Activated CD4-positive, alpha-beta memory T cell treated with anti-CD3 and anti-CD28 coated beads for 36 hours (primary cell): Measurements from ENCODE around the gene CLHC1. TPM values are rescaled to one million over a fixed set of nuclear protein-coding genes. Genes with fewer than 3 reads are reported as not detected.
"Not testable (repeated sequence)": the region's sequence is repeated elsewhere in the genome, so short reads cannot be mapped to it uniquely, and the experiment has no call there.

Experiments
- CTCF ChIA-PET: fragments of 350-600 bp; sonication (Branson Sonifier 250); formaldehyde crosslinking; loops from one replicate; lab custom pipeline; 2021; ENCODE audit warnings: antibody characterized with exemption, inconsistent platforms; lab: Charles Lee
- POLR2A ChIA-PET: fragments of 350-600 bp; sonication (Branson Sonifier 250); formaldehyde crosslinking; loops from one replicate; lab custom pipeline; 2021; ENCODE audit warnings: antibody characterized with exemption; lab: Charles Lee
- DNase-seq: peaks from one replicate; pipeline ENCODE4 v3.0.0-alpha.2; 2020
- H3K27ac Mint-ChIP-seq: one replicate; pipeline ENCODE4 v1.8.0; 2021; ENCODE audit warnings: mixed read lengths
- H3K27me3 Mint-ChIP-seq: one replicate; pipeline ENCODE4 v1.8.0; 2021; ENCODE audit warnings: mixed read lengths
- H3K36me3 Mint-ChIP-seq: one replicate; pipeline ENCODE4 v1.8.0; 2021; ENCODE audit warnings: mixed read lengths
- H3K4me1 Mint-ChIP-seq: one replicate; pipeline ENCODE4 v1.8.0; 2021; ENCODE audit warnings: low read depth, mixed read lengths
- H3K4me3 Mint-ChIP-seq: one replicate; pipeline ENCODE4 v1.8.0; 2021; ENCODE audit warnings: mild to moderate bottlenecking, mixed read lengths
- H3K9me3 Mint-ChIP-seq: one replicate; pipeline ENCODE4 v1.8.0; 2021; ENCODE audit warnings: mixed read lengths
- intact Hi-C: fragments of 100-400 bp; cut with micrococcal nuclease; formaldehyde crosslinking; loops from one replicate; pipeline ENCODE4 v1.15.1; 2023
- total RNA-seq, 2 experiments: library from RNA; stranded (reverse); gene quantifications; one replicate each; pipeline ENCODE4 v1.2.3, GENCODE V29; 2021

Gene CLHC1
- total RNA-seq, 2 experiments from 2014 or later: 5.5 to 7.5 TPM

DNA sequence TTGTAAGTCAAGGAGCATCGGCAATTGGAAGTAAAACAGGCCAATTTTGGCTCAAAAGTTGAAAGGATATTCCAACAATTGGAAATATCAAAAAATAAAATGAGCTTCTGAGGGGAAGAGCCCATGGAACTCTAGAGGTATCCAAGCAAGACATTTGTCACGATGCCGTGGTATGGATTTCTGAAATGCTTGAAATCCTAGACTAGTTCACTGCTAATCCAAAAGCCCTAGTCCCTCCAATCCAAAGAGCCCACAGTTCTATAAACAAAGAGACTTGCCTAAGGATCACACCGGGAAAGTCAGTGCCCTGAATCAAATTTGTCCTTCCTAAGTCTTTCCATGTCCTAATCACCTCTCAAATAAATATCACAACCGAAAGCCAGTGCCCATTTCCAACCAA, 85.1 kb downstream of the CLHC1 start:
- ChIA-PET CTCF (no interaction called here), POLR2A (no interaction called here)
- Mint-ChIP-seq H3K4me1 (peaks cover under 1% of the 10 kb centered on the region), H3K36me3 (no peaks in the 10 kb centered on the region), H3K9me3 (no peaks in the 10 kb centered on the region), H3K27me3 (no peaks in the 10 kb centered on the region), H3K4me3 (no peak overlapping the region), H3K27ac (no peak overlapping the region)
- intact Hi-C loops: no loop called here
- DNase-seq: no peak

DNA sequence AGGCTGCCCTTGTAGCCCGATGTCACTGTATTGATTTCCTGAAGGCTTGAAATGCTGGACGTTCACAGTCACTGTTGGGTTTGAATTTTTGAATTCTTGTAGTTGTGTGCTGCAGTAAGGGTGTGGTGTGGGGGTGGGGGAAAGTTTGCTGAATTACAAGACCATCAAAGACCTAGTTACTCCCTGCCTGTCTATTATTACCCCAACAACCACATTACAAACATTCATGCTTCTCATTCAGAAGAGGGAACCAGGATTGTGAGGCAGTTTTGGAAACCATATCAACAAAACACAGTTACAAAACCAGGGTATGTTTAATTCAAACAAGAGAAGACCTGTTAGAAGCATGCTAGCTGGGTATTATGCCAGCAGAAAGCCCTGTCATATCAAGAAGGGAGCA, 85.8 kb downstream of the CLHC1 start:
- CTCF ChIA-PET: no interaction called here
- H3K4me1 Mint-ChIP-seq: peaks cover 6% of the 10 kb centered on the region
- H3K9me3 Mint-ChIP-seq: no peaks in the 10 kb centered on the region
- H3K27ac Mint-ChIP-seq: no peak overlapping the region
- H3K36me3 Mint-ChIP-seq: no peaks in the 10 kb centered on the region
- no peak for DNase-seq
- POLR2A ChIA-PET: no interaction called here
- intact Hi-C loops: no loop called here
- no peaks in the 10 kb centered on the region for H3K27me3 Mint-ChIP-seq
- H3K4me3 Mint-ChIP-seq: no peak overlapping the region

DNA sequence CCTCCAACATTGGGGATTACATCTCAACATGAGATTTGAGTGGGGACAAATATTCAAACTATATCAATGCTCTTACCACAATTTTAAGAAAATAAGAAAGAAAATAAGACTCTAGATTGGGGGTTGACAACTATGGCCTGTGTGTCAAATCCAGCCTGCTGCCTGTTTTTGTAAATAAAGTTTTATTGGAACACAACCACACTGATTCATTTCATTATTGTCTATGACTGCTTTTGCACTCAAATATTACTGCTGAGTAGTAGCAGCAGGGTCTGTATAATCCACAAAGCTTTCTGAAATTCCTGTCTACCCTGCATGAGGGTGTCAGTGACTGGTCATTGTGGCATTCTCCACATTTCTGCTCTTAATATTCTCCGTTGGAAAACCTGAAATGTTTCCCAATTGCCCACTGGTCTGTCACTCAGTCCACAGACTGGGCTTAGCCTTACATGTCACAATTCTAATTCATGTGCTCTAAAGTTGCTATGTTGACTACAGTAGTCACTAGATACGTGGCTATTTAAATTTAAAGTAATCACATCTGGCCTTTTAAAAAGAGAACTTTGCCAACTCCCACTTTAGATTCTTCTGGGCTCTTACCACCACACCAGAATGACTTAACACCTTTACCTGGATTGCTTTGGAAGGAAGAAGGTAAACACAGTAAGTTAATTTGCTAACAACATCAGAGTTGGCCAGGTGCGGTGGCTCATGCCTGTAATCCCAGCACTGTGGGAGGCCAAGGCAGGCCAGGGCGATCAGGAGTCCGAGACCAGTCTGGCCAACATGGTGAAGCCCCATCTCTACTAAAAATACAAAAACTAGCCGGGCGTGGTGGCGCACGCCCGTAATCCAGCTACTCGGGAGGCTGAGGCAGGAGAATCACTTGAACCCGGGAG, 86.9 kb downstream of the CLHC1 start:
- POLR2A ChIA-PET: no interaction called here
- peaks cover 6% of the 10 kb centered on the region for H3K4me1 Mint-ChIP-seq

DNA sequence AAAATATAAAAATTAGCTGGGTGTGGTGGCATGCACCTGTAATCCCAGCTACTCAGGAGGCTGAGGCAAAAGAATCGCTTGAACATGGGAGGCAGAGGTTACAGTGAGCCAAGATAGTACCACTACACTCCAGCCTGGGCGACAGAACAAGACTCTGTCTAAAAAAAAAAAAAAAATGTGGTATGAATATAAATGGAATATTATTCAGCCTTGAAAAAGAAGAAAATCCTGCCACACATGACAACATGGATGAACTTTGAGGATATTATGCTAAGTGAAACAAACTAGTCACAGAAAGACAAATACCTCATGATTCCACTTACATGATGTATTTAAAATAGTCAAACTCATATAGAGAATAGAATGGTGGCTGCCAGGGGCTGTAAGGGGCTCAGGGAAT, 88.4 kb downstream of the CLHC1 start:
- DNase-seq, H3K4me1 Mint-ChIP-seq, CTCF ChIA-PET, POLR2A ChIA-PET, H3K9me3 Mint-ChIP-seq, H3K27ac Mint-ChIP-seq, H3K36me3 Mint-ChIP-seq, intact Hi-C loops, H3K27me3 Mint-ChIP-seq, H3K4me3 Mint-ChIP-seq: not testable (repeated sequence)

More for the DNA sequence above, 86.9 kb downstream of the CLHC1 start:
- intact Hi-C loops: no loop called here
- no peak overlapping the region for H3K27ac Mint-ChIP-seq
- H3K9me3 Mint-ChIP-seq: no peaks in the 10 kb centered on the region
- DNase-seq: no peak
- CTCF ChIA-PET: no interaction called here
- H3K27me3 Mint-ChIP-seq: no peaks in the 10 kb centered on the region
- H3K36me3 Mint-ChIP-seq: no peaks in the 10 kb centered on the region
- H3K4me3 Mint-ChIP-seq: no peak overlapping the region

DNA sequence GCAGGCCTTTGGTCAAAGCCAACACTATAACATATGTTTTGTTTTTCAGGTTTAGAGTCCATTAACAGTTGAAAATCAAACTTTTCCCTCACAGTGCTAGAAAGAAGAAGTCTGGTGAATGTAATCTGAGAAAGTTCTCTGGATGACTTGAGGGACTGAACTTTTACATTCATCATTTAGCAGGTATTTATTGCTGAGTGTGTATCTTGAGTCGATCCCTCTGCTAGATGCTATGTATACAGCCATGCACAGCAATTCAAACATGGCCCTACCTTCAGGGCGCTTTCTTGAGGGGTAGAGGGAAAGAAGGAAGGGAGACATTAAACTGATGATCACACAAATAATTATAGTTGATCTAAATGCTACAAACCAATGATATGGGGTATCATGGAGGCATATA, 89.6 kb downstream of the CLHC1 start:
- no peak overlapping the region for H3K4me3 Mint-ChIP-seq
- no peak for DNase-seq
- peaks cover 6% of the 10 kb centered on the region for H3K4me1 Mint-ChIP-seq
- H3K27ac Mint-ChIP-seq: no peak overlapping the region
- H3K36me3 Mint-ChIP-seq: no peaks in the 10 kb centered on the region
- POLR2A ChIA-PET: no interaction called here
- H3K27me3 Mint-ChIP-seq: no peaks in the 10 kb centered on the region
- intact Hi-C loops: no loop called here
- CTCF ChIA-PET: interaction anchor here (1.2 kb wide), 1 partner anchor 243 kb away, joined by 3 read pairs; no protein-coding TSS in a partner anchor
- H3K9me3 Mint-ChIP-seq: no peaks in the 10 kb centered on the region

DNA sequence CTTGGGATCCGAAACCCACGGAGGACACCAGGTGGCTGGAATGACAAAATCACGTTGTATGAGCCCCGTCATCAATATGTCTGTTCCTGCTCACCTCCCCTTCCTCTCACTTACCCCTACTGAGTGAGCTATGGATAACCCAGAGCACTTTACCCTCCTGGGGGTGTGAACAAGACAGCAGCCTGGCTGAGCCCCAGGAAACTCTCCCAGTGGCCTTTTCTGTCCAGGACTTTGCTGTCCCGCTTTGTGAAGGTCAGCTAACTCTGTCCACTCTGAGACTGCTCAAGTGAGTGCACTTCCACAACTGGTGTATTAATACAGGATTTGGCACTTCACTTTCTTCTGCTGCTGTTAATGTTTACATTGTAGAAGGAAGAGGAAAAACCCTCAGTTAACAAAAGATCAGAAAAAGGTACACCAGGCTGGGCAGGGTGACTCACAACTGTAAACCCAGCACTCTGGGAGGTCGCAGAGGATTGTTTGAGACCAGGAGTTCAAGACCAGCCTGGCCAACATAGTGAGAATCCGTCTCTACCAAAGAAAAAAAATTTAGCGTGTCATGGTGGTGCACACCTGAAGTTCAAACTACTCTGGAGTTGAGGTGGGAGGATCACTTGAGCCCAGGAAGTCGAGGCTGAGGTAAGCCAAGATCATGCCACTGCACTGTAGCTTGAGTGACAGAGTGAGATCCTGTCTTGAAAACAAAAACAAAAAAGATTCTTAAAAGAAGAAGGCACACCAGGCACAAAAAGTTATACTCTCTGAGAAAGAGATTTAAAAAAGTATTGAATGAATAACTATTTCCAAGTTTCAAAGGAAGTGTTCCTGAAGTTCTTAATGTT, 90.3 kb downstream of the CLHC1 start:
- Mint-ChIP-seq H3K36me3 (no peaks in the 10 kb centered on the region), H3K27me3 (no peaks in the 10 kb centered on the region), H3K27ac (no peak overlapping the region), H3K4me1 (peaks cover 6% of the 10 kb centered on the region), H3K4me3 (no peak overlapping the region), H3K9me3 (no peaks in the 10 kb centered on the region)
- CTCF ChIA-PET: interaction anchor here (1.2 kb wide), 1 partner anchor 243 kb away, joined by 3 read pairs; no protein-coding TSS in a partner anchor
- no peak for DNase-seq
- intact Hi-C loops: no loop called here
- POLR2A ChIA-PET: no interaction called here

DNA sequence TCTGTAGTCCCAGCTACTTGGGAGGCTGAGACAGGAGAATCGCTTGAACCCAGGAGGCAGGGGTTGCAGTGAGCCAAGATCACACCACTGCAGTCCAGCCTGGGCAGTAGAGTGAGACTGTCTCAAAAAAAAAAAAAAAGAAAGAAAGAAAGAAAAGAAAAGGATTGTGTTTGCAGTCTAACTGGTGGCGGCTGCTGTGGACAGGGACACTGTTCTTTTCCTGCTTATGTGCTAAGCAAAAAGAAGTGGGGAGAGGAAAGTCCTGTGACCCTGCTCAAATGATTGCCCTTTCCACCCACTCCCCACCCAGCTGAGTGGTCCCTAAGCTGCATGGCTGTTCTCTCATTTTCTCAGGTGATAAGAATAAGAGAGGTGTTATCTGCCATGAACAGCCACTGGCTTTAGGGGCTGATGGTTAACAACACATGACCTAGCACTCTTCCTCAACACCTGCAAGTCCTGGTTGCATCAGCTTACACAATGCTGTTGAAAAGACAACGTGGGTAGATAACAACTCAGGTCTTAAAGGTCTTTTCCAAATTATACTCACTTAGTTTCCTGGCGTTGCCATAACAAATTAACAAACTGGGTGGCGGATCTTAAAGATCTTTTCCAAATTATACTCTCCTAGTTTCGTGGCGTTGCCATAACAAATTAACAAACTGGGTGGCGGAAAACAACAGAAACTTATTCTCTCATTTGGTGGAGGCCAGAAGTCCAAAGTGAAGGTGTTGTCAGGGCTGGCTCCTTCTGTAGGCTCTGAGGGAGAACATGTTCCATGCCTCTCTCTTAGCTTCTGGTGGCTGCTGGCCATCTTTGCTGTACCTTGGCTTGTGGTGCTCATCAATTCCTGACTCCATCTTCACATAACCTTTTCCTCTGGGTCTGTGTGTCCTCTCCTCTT, 91.5 kb downstream of the CLHC1 start:
- H3K4me3 Mint-ChIP-seq: no peak overlapping the region
- POLR2A ChIA-PET: no interaction called here
- no peak overlapping the region for H3K27ac Mint-ChIP-seq
- H3K9me3 Mint-ChIP-seq: no peaks in the 10 kb centered on the region
- no peak for DNase-seq
- H3K27me3 Mint-ChIP-seq: no peaks in the 10 kb centered on the region
- intact Hi-C loops: no loop called here
- H3K4me1 Mint-ChIP-seq: peaks cover 6% of the 10 kb centered on the region
- H3K36me3 Mint-ChIP-seq: no peaks in the 10 kb centered on the region
- CTCF ChIA-PET: no interaction called here

DNA sequence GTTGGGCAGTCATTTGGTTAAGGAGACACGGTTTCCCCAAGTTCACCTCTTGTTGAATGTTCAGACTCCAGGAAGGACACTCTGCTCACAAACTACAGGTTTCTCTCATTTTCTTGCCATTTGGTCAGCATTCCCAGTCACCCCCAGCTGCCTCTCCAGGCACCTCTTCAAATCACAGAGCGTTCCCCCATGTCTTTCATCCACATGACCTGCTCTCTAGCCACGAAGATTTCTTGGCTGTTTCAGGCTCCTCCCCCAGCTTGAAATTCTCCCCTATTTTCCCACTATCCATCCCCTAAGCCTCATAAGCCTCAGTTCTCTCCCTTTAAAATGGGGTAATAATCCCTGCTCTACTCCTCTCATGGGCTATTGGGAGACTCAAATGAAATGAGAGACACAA, 92.8 kb downstream of the CLHC1 start:
- peaks cover 12% of the 10 kb centered on the region for H3K4me1 Mint-ChIP-seq
- H3K36me3 Mint-ChIP-seq: no peaks in the 10 kb centered on the region
- no peak for DNase-seq
- no peak overlapping the region for H3K4me3 Mint-ChIP-seq
- POLR2A ChIA-PET: no interaction called here
- no peak overlapping the region for H3K27ac Mint-ChIP-seq
- no peaks in the 10 kb centered on the region for H3K27me3 Mint-ChIP-seq
- intact Hi-C loops: loop anchor here (10.0 kb wide), 1 partner anchor 565 kb away; no protein-coding TSS in a partner anchor
- H3K9me3 Mint-ChIP-seq: no peaks in the 10 kb centered on the region
- CTCF ChIA-PET: no interaction called here

DNA sequence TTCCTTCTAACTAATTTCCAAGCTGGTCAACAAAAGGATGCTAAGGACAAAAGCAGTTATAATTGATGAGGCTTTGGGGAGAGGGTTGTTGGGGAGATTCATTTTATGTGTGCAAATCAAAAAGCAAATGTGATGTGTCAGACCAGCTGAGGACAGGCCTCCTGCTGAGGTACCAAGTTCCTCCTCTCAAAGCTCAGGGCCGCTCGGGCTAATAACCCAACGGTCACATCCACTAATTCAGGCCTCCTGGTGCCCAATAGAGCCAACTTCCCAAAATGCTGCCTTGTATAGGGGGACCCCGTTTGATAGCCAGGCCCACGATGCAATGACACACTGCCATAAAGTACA, 93.2 kb downstream of the CLHC1 start:
- no peaks in the 10 kb centered on the region for H3K9me3 Mint-ChIP-seq
- H3K4me1 Mint-ChIP-seq: peaks cover 16% of the 10 kb centered on the region
- no peak overlapping the region for H3K4me3 Mint-ChIP-seq
- no peaks in the 10 kb centered on the region for H3K36me3 Mint-ChIP-seq
- no peak for DNase-seq
- intact Hi-C loops: loop anchor here (10.0 kb wide), 1 partner anchor 564 kb away; no protein-coding TSS in a partner anchor
- CTCF ChIA-PET: no interaction called here
- POLR2A ChIA-PET: no interaction called here
- H3K27ac Mint-ChIP-seq: no peak overlapping the region
- no peaks in the 10 kb centered on the region for H3K27me3 Mint-ChIP-seq

DNA sequence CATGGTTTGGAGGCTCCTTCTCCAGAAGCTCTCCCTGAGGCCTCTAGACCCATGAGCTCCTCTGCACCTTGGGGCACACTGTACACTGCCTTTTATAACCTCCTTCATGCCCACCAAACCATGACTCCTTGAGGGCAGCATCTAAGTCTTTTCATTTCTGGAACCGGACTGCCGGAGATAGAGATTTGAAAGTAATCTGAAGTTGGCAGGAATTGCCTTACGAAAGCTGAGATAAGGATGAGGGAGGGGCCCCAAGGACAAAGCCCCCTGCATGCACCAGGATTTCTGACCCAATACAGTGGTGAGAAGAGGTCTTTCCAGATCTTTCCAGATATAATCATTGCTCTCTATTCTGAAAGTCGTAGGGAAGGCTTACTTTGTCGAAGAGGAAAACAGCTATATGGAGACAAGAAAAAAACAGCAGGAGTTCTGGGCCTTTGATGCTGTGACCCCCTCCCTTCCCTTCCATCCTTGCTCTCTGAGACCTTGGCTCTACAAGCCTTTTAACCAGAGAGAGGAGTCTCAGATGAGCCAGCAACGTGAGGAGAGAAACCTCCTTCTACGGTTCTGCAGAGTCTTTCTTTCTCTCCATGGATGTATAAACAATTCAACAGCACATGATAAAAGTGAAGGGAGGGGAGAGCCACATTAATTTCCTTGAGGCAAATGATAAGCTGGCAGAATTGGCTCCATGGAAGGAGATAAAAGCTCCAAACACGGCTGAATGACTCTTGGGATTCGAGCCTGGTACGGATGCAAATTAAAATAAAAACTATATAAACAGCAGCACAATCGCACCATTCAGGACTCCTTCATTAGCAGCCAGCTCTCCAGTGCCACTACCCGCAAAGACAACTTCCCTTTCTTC, 93.8 kb downstream of the CLHC1 start:
- Mint-ChIP-seq H3K27ac (no peak overlapping the region), H3K9me3 (no peaks in the 10 kb centered on the region), H3K4me1 (peaks cover 21% of the 10 kb centered on the region), H3K4me3 (no peak overlapping the region), H3K27me3 (no peaks in the 10 kb centered on the region), H3K36me3 (no peaks in the 10 kb centered on the region)
- DNase-seq: no peak
- CTCF ChIA-PET: no interaction called here
- POLR2A ChIA-PET: no interaction called here
- intact Hi-C loops: loop anchor here (10.0 kb wide), 1 partner anchor 563 kb away; no protein-coding TSS in a partner anchor
